HG03039 (cell line): ENCODE data around the gene TRH.
"Not testable (repeated sequence)": the region's sequence is repeated elsewhere in the genome, so short reads cannot be mapped to it uniquely, and the experiment has no call there.

Experiments used
- ATAC-seq: cut with Tn5 transposase; IDR thresholded peaks from one replicate; pipeline ENCODE4 v1.9.1; 2021; ENCODE audit warnings: mild to moderate bottlenecking, moderate library complexity; ENCODE audit not compliant: unreplicated experiment

TRH gene

GRCh38 chr3:130002666-130003598 lies 28.4 kb downstream of the TRH start:
- ATAC-seq = not testable (repeated sequence)

DNA sequence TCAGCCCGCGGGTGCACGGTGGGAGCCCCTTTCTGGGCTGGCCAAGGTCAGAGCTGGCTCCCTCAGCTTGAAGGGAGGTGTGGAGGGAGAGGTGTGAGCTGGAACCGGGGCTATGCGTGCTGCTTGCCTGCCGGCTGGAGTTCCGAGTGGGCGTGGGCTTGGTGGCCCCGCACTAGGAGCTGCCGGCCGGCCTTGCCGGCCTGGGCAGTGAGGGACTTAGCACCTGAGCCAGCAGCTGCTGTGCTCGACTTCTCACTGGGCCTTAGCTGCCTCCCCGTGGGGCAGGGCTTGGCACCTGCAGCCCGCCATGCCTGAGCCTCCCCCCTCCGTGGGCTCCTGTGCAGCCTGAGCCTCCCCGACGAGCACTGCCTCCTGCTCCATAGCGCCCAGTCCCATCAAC lies 36.0 kb downstream of the TRH start:
- ATAC-seq = no peak

GRCh38 chr3:130012108-130012507 lies 37.6 kb downstream of the TRH start:
- not testable (repeated sequence) for ATAC-seq

DNA sequence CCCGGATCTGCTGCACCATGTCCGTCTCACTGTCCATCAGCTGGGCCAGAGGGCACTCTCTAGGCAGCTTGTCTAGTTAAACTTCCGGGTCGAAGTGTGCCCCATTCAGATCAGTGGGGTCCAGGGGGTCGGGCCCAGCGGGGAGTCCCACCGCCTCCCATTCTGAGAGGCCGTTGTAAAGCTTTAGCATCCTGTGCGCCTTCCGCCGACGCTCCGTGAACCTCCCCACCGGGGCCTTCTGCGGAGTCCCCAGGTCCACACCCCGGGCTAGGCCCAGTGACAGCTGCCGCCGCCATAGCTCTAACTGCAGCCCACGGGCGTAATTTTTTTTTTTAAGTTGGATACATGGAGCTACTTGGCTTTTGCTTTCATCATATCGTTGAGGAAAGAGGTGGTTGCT lies 38.7 kb downstream of the TRH start:
- not testable (repeated sequence) for ATAC-seq

DNA sequence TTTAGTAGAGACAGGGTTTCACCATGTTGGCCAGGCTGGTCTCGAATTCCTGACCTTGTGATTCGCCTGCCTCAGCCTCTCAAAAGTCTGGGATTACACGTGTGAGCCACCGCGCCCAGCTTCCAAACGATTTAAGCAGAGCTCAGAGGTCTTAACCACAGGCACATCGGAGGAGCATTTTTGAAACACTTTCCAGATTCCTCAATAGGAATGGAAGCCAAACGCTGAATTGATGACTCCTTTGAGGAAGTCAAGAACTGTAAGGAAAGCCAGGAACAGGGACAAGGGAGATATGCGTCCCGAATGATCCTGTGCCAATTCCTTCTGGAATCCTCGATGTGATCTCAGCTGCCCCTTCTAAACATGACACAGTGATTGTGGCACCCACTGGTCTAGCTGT lies 40.0 kb downstream of the TRH start:
- no peak for ATAC-seq

DNA sequence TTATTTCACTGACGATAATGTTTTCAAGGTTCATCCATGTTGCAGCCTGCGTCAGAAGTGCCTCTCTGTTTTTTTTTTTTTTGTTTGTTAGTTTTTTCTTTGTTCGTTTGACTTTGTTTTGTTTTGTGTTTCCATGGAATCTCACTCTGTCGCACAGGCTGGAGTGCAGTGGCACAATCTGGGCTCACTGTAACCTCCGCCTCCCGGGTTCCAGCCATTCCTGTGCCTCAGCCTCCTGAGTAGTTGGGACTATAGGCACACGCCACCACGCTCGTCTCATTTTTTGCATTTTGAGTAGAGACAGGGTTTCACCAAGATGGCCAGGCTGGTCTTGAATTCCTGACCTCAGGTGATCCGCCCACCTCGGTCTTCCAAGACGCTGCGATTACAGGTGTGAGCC lies 43.1 kb downstream of the TRH start:
- not testable (repeated sequence) for ATAC-seq

- ATAC-seq = not testable (repeated sequence)
Observed at GRCh38 chr3:130026146-130026829, 51.8 kb downstream of the TRH start.

GRCh38 chr3:130027437-130027836 lies 52.9 kb downstream of the TRH start:
- ATAC-seq = not testable (repeated sequence)
